Measurements from ENCODE around the gene TYW1.

- TF ChIP-seq POLR2A (IDR thresholded peaks at IDR 0.05; ENCODE audit: low read length) (no peak), GATA1 (IDR thresholded peaks at IDR 0.05; ENCODE audit: low read depth, low read length) (no peak)
These were observed 108.7 kb downstream of the TYW1 start for GRCh38 chr7:67105377-67105776.

All from erythroblast (primary cell).